RPMI8226 (cell line): Measurements from ENCODE around the gene OTUD3.
"Not testable (repeated sequence)": the region's sequence is repeated elsewhere in the genome, so short reads cannot be mapped to it uniquely, and the experiment has no call there.

Experiments
- DNase-seq: peaks from one replicate; pipeline ENCODE4 v3.0.0-alpha.2; 2015

OTUD3 gene

DNA sequence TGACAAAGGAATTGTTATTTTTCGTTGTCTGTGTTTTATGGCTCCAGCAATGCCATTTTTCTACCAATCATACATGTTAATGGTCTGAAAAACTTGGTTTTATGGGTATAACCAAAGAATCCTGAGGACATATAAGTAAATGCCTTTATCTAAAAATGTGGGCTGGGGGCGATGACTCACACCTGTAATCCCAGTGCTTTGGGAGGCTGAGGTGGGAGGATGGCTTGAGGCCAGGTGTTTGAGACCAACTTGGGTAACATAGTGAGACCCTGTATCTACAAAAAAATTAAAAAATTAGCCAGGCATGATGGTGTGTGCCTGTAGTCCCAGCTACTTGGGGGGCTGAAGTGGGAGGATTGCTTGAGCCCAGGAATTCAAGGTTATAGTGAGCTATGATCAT lies 12.7 kb upstream of the OTUD3 start:
- not testable (repeated sequence) for DNase-seq

DNA sequence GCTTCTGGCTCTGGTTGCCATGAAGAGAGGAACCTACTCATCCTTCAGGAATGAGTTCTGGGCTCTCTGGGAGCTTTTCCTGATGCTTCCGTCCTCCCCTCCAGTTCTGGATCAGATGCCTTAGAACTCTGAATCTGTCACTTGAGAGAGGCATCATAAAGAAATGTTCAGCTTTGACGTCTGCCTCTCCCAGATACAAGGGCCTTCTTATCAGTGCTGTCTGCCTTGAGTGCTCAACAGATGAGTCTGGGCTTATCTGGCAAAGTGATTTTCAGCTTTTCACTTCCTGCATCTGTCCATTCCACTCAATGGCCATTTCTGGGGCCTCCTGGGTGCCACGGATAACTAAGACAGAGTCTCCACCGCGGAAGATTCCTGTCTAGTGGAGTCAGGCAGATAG lies 12.3 kb upstream of the OTUD3 start:
- DNase-seq, result no peak

DNA sequence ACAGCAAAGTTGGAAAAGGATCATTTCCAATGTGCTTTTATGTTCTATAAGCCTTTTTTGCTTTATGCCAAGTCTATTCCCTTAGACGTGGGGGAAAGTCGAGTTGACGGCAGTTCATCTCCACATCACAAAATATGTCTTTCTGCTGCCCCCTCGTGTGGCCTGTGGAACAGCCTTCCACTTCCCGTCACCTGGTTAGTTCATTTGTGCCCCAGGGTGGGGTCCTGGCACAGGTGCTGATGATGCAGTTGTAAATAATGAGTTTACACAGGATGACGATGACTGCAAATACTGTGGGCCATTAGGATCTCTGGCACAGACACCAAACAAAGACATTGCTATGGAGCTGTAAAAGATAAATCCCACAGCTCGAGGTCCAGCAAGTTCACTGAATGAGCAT lies 10.0 kb upstream of the OTUD3 start:
- DNase-seq, result peak; percentile 69

DNA sequence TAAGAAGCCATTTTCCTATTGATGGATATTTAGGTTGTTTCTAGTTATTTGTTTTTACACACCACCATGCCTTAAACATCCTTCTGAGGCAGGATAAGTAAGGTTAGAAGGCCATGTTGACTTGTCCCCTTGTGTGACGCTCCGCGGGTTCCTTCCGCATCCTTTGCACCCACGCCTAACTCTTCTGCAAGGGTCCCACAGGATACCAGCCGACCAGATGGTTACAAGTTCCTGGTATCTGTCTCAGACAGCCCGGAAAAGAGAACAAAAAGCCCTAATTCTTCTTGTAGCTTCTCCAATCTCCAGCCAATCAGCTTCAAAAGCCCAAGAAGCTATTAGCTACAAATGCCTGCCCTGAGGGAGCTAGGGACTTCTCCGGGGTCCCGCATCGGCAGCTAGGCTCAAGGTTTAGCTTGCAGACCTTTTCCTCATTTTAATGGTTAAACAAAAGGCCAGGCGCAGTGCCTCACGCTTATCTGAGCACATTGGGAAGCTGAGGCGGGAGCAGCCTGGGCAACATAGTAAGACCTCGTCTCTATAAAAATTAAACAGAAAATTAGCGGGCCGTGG lies 4.9 kb upstream of the OTUD3 start:
- DNase-seq, result no peak

DNA sequence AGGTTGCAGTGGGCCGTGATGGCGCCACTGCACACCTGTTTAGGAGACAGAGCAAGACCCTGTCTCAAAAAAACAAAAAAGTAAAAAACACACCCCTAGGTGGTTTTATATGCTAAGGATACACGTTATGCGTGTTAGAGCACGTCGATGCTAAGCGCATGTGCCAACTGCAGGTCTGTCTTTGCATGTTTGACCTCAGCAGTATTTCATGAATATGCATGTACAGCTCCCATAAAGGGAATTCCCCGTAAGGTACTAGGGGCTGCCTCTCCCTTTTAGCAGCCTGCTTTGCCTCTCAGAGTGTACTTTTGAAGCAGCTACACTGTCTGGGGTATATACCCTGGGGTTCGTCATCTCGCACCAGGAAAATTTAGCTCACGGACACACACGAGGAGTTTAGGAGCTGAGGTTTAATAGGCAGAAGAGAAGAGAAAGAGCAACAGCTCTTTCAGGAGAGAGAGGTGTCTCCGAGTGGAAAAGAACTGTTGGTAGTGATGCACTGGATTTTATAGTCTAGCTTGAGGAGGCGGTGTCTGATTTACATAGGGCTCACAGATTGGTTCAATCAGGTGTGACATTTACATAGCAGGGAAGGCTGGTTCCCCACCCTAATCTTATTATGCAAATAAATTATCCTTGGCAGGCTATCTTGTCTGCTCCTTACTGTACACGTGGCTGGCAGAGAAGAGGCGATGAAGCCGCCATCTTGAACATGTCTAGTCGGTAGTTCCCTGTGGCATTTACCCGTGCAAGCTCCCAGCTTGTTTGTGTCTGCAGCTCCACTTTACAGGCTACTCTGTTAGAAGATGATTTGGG lies 4.2 kb upstream of the OTUD3 start:
- DNase-seq, result peak; percentile 71

DNA sequence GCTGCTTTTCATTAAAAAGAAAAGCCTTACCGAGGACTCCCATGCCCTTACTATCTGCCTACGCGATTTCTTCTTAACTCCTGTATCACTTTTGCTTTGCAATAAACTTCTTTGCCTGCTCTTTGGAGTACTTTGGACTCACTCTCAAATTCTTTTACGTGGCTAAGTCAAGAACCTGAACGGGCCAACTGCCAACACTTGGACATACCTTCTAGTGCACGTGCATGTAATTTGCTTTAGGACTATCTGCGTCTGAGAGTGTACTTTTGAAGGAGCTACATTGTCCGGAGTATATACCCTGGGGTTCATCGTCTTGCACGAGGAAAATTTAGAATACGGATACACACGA lies 3.6 kb upstream of the OTUD3 start:
- DNase-seq, result no peak

DNA sequence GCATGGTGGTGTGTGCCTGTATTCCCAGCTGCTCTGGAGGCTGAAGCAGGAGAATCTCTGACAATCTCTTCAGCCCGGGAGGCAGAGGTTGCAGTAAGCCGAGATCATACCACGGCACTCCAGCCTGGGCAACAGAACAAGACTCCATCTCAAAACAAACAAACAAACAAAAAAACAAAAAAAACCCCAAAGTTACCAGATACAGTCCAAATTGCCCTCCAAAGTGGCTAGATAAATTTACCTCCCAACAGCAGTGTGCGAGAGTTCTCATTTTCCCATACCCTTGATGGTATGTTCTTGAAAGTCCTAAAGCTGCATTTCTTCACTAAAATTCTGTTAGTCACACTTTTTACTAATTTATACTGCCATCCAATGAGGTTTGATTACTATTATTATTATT lies 3.0 kb upstream of the OTUD3 start:
- no peak for DNase-seq

DNA sequence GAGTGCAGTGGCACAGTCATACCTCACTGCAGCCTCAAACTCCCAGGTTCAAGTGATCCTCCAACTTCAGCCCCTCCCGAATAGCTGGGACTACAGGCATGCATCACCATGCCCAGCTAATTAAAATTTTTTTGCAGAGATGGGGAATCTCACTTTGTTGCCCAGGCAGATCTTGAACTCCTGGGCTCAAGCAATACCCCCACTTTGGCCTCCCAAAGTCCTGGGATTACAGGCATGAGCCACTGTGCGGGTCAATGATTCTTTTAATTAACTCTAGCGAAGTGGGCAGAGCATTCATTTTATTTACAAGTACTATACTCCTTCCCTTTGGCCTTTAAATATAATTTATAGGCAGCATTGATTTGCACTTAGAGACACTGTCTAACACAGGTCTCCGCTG lies 2.5 kb upstream of the OTUD3 start:
- DNase-seq, result no peak

DNA sequence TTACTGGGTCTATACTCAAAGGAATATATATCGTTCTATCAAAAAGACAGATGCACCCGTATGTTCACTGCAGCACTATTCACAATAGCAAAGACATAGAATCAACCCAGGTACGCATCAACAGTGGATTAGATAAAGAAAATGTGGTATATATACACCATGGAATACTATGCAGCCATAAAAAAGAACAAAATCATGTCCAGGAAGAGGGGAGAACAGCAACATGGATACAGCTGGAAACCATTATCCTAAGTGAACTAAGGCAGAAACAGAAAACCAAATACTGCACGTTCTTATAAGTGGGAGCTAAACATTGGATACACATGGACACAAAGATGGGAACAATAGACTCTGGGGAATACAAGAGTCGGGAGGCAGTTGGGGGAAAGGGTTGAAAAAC lies 1.4 kb upstream of the OTUD3 start:
- not testable (repeated sequence) for DNase-seq

DNA sequence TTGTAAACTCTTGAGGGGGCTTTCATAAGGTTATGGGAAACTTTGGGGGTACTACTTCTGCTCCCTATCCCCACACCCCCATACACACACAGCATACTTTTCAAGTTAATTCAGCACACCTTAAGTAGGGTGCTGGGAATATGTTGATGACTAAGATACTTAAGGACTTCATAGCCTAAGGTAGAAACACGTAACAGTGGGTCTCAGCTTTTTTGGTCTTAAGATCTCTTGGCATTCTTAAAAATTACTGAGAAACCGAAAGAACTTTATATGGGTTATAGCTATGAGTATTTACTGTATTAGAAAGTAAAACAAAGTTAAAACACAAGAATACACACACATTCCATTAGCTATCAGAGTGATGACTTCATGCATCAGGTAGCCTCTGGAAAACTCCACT lies 2.1 kb downstream of the OTUD3 start:
- no peak for DNase-seq

DNA sequence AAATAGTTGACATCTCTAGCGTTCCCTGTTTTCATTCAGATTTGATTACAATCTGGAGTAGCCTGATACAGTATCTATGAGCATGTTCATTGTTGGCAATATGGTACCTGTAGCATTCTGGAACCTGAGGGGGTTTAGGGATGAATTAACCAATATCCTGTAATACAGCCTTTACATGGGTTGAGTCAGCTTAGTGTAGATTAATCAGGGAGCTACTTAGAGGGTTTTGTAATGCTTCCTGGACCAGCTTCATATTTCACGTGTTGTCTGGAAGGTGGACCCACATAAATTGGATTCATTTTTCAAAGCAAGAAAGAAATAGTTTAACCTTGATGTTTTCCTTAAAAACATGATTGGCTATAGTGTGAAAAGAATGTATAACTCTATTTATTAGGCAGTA lies 3.6 kb downstream of the OTUD3 start:
- DNase-seq, result no peak

DNA sequence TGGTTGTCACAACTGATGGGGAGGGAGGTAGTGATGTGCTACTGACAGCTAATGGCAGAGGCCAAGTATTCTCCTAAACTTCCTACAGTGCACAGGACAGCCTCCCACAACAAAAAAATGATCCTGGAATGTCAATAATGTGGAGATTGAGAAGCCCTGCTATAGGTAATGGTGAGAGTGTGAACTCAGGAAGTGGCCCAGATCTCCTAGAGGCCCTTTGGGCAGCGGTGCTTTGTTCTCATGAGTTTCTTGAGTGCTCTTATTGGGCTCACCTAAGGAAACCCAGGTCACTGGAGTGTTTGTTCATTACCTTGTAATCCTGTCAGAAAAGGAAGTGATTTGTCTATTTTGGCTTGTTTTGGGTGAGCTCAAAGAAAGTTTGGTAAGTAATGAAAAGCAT lies 5.9 kb downstream of the OTUD3 start:
- DNase-seq, result no peak

DNA sequence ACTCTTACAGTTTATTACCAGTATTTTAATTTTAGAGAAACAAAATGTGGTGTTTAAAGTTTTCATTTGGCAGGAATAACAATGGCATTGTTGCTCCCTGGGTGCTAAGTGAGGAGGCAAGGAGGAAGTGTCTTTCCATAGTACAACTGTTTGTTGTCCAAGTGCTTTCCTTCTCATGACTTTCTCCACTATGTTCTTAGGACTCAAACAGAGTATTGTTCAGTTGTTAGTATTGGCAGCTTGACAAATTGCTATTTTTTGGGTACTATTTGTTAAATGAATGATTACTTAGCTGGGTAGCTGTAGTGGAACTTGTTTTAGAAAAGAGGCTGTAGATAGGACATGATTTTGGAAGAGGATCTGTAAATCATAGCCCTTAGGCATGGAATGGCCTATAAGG lies 7.5 kb downstream of the OTUD3 start:
- no peak for DNase-seq

DNA sequence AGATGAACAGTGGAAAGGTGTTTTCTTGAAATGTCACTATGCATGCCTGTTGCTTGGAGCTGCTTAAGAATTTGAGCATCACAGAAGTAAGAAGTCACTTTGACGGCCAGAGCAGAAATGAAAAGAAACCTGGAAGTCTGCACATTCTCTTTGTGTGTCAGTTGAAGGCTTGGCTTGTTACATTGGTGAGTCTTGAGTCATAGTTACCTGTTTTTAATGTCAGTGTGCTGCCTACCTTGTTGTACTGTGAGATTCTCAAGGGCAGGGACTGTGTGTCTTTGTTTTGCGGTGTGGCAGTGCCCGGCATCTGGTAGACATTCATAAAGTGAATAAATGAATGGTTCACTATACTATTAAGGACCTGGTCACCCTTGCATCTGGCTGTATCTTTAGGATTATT lies 9.9 kb downstream of the OTUD3 start:
- no peak for DNase-seq

DNA sequence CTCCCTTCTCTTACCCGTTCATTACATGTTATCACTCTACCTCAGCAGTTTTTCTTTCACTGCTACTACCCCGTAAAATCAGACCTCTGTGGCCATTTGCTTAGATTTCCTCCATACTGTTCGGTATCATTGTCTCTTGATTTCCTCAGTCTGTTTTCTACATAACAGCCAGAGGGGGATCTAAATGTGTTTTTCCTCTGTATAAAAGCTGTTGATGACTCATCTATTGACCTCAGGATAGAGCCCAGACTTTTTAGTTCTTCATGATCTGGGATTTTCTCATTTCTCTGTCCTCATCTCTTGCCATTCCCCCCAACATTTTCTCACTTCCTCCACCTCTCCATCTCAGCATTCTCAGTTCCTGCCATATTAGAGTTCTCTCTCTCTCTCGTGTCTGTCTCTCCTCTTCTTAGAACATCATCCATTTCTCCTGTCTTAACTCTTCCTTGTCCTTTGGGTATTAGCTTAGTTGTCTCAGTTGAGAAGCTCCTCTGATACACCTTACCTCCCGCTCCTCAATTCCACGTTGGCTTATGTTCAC lies 10.5 kb downstream of the OTUD3 start:
- no peak for DNase-seq

DNA sequence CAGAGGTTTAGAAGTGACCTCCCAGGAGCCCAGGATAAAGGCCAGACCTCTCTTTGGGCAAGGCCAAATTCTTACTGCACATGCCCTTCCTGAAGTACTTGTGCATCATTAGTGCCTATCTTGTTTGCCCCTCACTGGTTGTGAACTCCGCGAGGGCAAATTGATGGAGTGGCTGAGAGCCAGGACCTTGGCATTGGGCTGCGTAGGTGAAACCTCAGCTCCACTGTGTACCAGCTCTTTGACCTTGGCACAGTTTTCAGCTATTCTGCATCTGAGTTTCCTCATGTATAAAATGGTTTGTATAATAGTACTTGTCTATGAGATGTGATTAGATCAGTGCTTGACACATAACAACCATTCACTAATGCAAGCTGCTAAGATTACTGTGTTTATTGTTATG lies 11.5 kb downstream of the OTUD3 start:
- DNase-seq, result no peak

DNA sequence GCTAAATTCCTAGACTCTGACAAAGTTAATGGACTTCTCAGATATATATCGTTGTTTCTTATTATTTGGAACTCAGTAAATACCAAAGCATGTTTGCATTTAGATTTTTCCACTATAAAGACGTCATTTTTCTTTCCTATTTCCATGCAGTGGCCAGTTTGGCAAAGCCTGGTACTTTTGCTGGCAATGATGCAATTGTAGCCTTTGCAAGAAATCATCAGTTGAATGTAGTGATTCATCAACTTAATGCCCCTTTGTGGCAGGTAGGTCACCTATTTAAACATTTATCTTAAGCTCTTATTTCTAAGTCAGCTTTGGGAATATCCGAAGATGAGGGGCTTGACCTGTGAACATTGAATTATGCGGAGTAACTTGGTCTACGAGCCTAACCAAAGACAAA lies 12.0 kb downstream of the OTUD3 start:
- DNase-seq, result no peak

DNA sequence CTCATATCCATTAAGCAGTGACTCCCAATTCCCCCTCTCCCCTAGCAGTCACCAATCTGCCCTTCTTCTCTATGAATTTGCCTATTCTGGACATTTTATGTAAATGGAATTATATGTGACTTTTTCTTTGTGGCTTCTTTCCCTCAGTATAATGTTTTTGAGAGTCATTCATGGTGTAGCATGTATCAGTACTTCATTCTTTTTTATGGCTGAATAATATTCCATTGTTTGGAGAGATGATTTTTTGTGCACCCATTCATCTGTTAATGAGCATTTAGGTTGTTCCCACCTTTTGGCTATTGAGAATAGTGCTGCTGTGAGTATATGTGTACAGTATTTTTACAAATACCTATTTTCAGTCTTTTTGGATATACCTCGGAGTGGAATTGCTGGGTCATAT lies 19.5 kb downstream of the OTUD3 start:
- DNase-seq, result no peak

DNA sequence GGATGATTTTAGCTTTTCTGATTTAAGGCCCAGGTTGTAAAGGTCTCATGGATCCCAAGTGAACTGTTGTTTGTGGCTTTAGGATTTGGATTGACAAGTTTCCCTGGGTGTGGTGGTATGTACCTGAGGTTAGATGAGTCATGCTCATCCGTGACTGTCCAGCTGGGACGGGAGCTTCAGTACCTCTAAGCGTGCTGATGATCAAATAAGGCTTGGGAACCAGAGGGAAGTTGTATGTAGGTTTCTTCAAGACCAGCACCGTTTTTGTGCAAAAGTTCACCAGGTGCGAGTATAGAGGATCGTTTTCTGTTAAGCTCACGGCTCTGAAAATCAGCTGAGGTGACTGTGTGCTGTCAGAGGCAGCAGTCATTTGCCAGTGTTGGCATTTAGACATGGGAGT lies 21.4 kb downstream of the OTUD3 start:
- no peak for DNase-seq

DNA sequence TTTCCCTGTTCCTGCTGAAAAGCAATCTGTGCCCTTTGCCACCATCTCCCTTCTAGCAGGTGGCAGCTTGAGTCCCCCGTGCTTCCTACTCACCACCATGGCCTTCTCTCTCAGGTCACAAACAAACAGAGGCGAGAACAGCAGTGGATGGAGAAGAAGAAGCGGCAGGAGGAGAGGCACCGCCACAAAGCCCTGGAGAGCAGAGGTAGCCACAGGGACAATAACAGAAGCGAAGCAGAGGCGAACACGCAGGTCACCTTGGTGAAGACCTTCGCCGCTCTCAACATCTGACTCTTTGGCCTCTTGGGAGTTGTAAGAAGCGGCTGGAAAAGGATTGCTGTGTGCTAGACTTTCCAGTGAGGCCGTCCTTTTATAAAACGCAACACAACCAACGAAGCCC lies 25.3 kb downstream of the OTUD3 start:
- no peak for DNase-seq

DNA sequence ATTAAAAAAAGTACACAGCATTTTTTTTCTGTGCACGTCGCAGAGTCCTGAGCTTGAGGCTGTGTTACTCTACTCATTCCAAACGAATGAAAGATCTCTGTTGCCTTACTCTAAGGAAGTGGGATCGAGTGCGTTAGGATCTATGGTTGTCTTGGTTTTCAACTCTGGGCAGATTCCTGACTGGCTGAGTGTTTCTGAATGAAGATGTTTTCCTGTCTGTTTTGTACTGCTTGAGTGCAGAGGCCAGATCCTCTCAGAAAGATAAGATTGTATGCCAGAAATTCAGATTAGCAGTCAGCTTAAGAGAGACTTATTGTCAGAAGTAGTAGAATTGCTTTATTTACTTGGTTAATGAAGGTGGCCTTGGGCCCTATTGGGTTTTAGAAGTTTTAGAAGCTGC lies 27.2 kb downstream of the OTUD3 start:
- no peak for DNase-seq

DNA sequence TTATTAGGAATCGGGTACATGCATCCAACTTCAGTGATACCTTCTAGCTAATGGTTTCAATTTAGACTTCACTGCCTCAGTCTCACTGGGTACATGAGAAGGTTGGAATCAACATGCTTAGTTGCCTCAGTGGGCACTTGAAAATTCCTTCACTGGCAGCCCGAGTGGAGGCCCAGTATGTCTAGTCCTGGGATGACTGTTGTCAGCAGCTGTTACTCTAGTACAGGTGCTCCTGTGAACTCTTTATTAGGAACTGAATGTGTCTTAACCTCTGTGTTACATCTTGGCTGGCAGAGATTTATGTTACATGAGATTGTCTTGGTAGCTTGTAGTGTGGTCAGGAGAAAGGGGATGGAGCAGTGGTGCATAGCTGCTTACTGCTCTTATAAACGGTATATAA lies 27.8 kb downstream of the OTUD3 start:
- no peak for DNase-seq

DNA sequence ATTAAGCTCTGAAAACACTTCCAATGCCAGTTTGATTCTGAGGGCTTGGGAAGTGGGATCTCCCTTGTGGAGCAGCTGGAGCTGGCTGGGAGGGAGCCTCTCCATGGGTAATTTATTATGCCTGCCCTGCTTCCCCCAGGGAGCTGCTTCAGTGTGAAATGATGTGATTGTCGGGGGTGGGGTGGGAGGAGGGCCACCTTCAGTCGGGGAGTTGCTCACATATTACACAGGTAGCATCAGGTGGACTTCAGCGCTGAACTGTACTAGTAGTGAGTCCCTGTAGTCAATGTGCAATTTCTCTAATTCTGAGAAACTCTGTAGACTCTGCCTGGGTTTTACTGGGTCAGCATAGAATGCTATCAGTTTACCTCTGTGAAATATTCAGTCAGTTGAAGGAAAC lies 28.5 kb downstream of the OTUD3 start:
- DNase-seq, result no peak

DNA sequence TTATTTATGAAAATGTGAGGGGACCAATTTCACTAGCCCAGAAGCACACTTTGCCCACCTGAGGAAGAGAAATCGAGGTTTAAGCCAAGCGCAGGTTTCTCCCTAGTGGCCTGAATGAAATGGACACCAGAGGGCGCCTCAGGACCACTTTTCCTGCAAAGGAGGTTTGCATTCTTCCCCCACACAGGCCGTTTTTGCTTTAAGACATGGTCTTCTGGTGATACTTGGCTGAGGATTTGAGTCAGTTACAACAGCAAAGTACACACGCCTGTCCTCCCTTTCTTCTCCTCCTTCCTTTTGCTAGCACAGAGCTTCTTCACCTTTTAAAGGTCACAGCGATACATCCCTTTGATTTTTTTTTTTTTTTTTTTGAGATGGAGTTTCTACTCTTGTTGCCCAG lies 35.9 kb downstream of the OTUD3 start:
- DNase-seq, result peak; percentile 90

DNA sequence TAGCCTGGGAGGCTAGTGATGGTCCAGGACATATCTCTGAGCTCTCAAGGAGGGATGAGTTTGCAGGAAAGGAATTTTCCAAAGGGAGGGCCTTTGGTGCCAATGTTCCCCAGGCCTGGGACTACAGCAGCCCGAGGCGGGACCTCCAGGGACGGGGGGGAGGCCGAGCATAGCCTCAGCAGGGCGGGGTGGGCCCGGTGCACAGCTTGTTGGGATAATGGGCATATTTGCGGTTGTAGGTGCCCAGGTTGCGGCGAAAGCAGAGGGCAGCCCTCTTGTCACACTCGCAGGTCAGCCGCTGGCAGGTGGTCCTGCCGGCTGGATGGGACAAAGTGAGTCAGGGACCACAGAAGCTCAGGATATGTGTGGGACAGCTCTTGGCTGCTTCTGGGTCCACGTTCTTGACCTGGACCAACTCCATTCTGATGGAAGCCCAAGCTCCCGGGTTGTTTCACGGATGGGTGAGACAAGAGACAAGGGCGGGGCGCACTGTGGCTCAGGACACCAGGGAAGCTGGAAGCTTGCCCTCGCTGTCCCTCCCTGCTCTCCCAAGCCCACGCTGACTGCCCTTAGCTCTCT lies 38.0 kb downstream of the OTUD3 start:
- no peak for DNase-seq
